Mucosa of descending colon (tissue), 3 donors: ENCODE data around the gene NDUFV3. TPM values are rescaled to one million over a fixed set of nuclear protein-coding genes. Genes with fewer than 3 reads are reported as not detected.

Experiments used
- ATAC-seq: fragments of 200-7000 bp; cut with Tn5 transposase; one replicate; pipeline ENCODE4 v1.9.1; 2020; ENCODE audit warnings: mild to moderate bottlenecking, moderate library complexity
- DNase-seq, 3 donors: peaks; one replicate each; pipeline ENCODE4 v3.0.0-alpha.2; 2020
- H3K36me3 ChIP-seq: fragments of 200-600 bp; one replicate; pipeline ENCODE4 v1.8.0; 2021; ENCODE audit warnings: low read depth, mild to moderate bottlenecking
- H3K4me1 ChIP-seq: fragments of 200-600 bp; one replicate; pipeline ENCODE4 v1.8.0; 2021; ENCODE audit warnings: low read depth, mild to moderate bottlenecking
- H3K4me3 ChIP-seq: fragments of 200-600 bp; one replicate; pipeline ENCODE4 v1.8.0; 2021; ENCODE audit warnings: mild to moderate bottlenecking
- H3K9me3 ChIP-seq: fragments of 200-600 bp; one replicate; pipeline ENCODE4 v1.8.0; 2021; ENCODE audit warnings: mild to moderate bottlenecking
- CTCF ChIP-seq: fragments of 200-600 bp; IDR thresholded peaks from one replicate; pipeline ENCODE4 v1.8.0; 2022; ENCODE audit warnings: antibody characterized with exemption, mild to moderate bottlenecking
- intact Hi-C, 2 donors: fragments of 100-400 bp; cut with DNase I in 1 of 2; cut with micrococcal nuclease in 1 of 2; formaldehyde crosslinking; loops; one replicate each; pipeline versions ENCODE4 v1.11.0 to v1.11.1; 2022; cut with DNase I, micrococcal nuclease
- total RNA-seq, 3 donors: library from RNA; stranded (reverse); fragmentation: NEBNext Ultra II Directional in 2 of 3; extraction: Animal tissue kit (Norgen Biotek cat#: 25700) in 2 of 3; gene quantifications; one replicate each; pipeline versions ENCODE4 v1.2.1 to v1.2.4, GENCODE V29; 2021 to 2023
- donor health status: DM: no; HTN: no; CAD: no; lungs with moderate emphysema.
- donor health status: DM: no; HTN: no; CAD: no.
- donor health status: DM: no; HTN: yes; CAD: no.

The NDUFV3 gene
- total RNA-seq, 3 donors from 2014 or later, result 36.9 to 54.4 (median 38.5) TPM

- no peaks in the 10 kb centered on the region for H3K9me3 ChIP-seq
- DNase-seq (no peak), ATAC-seq (no peak)
- intact Hi-C loops, result no loop called here
- H3K4me3 ChIP-seq, result no peak overlapping the region
- H3K36me3 ChIP-seq, result peaks cover 4% of the 10 kb centered on the region
- no peaks in the 10 kb centered on the region for H3K4me1 ChIP-seq
- no peak for TF ChIP-seq CTCF
These were observed 37.8 kb upstream of the NDUFV3 start for GRCh38 chr21:42855171-42855936.

- intact Hi-C loops, result no loop called here
- no peak for TF ChIP-seq CTCF
- no peaks in the 10 kb centered on the region for H3K9me3 ChIP-seq
- no peaks in the 10 kb centered on the region for H3K4me1 ChIP-seq
- no peak for DNase-seq
- no peak for ATAC-seq
- H3K36me3 ChIP-seq, result peaks cover 4% of the 10 kb centered on the region
- no peak overlapping the region for H3K4me3 ChIP-seq
These were observed 37.2 kb upstream of the NDUFV3 start for GRCh38 chr21:42855937-42856335.

GRCh38 chr21:42857216-42857615 is 35.9 kb upstream of the NDUFV3 start:
- DNase-seq, result no peak
- H3K36me3 ChIP-seq, result peaks cover 4% of the 10 kb centered on the region
- no peaks in the 10 kb centered on the region for H3K4me1 ChIP-seq
- no peaks in the 10 kb centered on the region for H3K9me3 ChIP-seq
- ATAC-seq, result no peak
- TF ChIP-seq CTCF, result no peak
- no peak overlapping the region for H3K4me3 ChIP-seq
- intact Hi-C loops, result no loop called here

GRCh38 chr21:42858185-42858847 is 34.8 kb upstream of the NDUFV3 start:
- no peak for ATAC-seq
- TF ChIP-seq CTCF, result no peak
- Histone ChIP-seq H3K36me3 (peaks cover 4% of the 10 kb centered on the region), H3K4me1 (no peaks in the 10 kb centered on the region), H3K9me3 (no peaks in the 10 kb centered on the region), H3K4me3 (no peak overlapping the region)
- intact Hi-C loops, result no loop called here
- no peak for DNase-seq

DNA sequence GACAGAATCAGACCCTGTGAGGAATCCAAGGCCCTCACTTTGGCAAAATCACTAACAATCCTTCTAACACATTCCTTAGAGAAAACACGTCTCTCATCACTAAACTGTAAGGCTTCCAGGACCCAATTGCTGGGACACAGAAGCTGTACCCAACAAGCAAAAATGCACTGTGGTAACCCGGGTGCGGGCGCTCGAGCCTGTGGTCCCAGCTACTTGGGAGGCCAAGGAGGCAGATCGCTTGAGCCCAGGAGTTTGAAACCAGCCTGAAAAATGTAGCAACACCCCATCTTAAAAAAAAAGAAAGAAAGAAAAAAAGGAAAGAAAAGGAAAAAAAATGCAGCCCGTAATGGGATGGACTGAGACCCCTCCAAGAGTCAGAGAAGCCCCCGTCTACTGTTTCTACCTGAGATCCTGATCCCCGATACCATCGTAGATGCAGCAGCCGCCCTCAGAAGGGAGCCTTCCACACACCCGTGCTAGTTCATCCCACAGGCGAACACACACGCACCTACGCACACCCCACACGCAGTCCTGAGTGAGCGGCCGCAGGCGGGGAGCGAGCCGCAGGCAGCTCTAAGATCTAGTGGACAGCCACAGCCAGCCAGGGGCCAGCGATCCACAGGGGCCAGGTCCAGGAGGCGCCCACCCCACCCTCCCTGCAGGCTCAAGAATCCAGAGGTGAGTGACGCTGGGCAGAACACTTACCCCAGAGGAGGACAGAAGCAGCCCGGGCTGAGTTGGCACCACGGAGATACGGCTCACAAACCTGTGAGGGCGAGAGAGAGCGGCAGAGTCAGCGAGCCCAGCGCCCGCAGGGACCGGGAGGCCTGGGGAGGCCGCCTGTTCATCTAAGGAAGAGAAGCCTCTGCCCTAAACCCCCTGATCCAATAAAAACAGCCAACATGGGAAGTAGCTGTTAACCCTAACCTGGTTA is 33.9 kb upstream of the NDUFV3 start:
- DNase-seq (no peak), ATAC-seq (no peak)
- peaks cover 3% of the 10 kb centered on the region for H3K36me3 ChIP-seq
- H3K4me1 ChIP-seq, result no peaks in the 10 kb centered on the region
- intact Hi-C loops, result no loop called here
- no peaks in the 10 kb centered on the region for H3K9me3 ChIP-seq
- no peak overlapping the region for H3K4me3 ChIP-seq
- TF ChIP-seq CTCF, result no peak
